GM10248 (cell line): ENCODE results near the gene CFAP69.
A peak's percentile ranks its signal among the peaks of the same experiment; 100 is the strongest.

ENCODE experiments used
- CTCF ChIA-PET: fragments of 300-600 bp; sonication (Branson Sonifier 250); formaldehyde crosslinking; extraction: SDS; loops from one replicate; lab custom pipeline; 2021; ENCODE audit warnings: antibody characterized with exemption; lab: Yijun Ruan, JAX
- POLR2A ChIA-PET: fragments of 350-650 bp; sonication (Branson Sonifier 250); formaldehyde crosslinking; extraction: SDS; loops from one replicate; lab custom pipeline; 2020; ENCODE audit warnings: antibody characterized with exemption; lab: Yijun Ruan, JAX
- DNase-seq: peaks from one replicate; pipeline ENCODE4 v3.0.0; 2012; ENCODE audit errors: extremely low spot score
- CTCF ChIP-seq: IDR thresholded peaks from 2 replicates; pipeline ENCODE4 v1.5.1; 2012; ENCODE audit warnings: mild to moderate bottlenecking, low read depth; ENCODE audit errors: extremely low read depth, missing control alignments, control extremely low read depth

CFAP69 gene

GRCh38 chr7:90238022-90238421 is 7.0 kb upstream of the CFAP69 start:
- ChIA-PET POLR2A (no interaction called here), CTCF (interaction anchor here (1.6 kb wide), 1 partner anchor 10 kb away, joined by 5 read pairs; no protein-coding TSS in a partner anchor)
- no peak for DNase-seq
- no peak for TF ChIP-seq CTCF

GRCh38 chr7:90238583-90238982 is 6.4 kb upstream of the CFAP69 start:
- no peak for TF ChIP-seq CTCF
- no peak for DNase-seq
- CTCF ChIA-PET = interaction anchor here (1.6 kb wide), 1 partner anchor 10 kb away, joined by 5 read pairs; no protein-coding TSS in a partner anchor
- POLR2A ChIA-PET = no interaction called here

GRCh38 chr7:90239050-90239449 is 5.9 kb upstream of the CFAP69 start:
- DNase-seq = no peak
- POLR2A ChIA-PET = no interaction called here
- CTCF ChIA-PET = no interaction called here
- no peak for TF ChIP-seq CTCF

GRCh38 chr7:90239625-90240228 is 5.2 kb upstream of the CFAP69 start:
- TF ChIP-seq CTCF = no peak
- POLR2A ChIA-PET = no interaction called here
- no peak for DNase-seq
- CTCF ChIA-PET = interaction anchor here (1.0 kb wide), 1 partner anchor 85 kb away, joined by 3 read pairs; the partner anchor contains the start of gene STEAP1

GRCh38 chr7:90242369-90243168 is 2.4 kb upstream of the CFAP69 start:
- POLR2A ChIA-PET = interaction anchor here (0.6 kb wide), 1 partner anchor 1879 kb away, joined by 3 read pairs; no protein-coding TSS in a partner anchor
- DNase-seq = peak; percentile 67
- no peak for TF ChIP-seq CTCF
- CTCF ChIA-PET = interaction anchor here (0.7 to 2.9 kb wide), 13 partner anchors 12 to 1999 kb away, joined by 3 to 10 read pairs (median 4); partner anchors contain the start of genes STEAP1 and STEAP2

GRCh38 chr7:90243556-90243955 is 1.4 kb upstream of the CFAP69 start:
- ChIA-PET CTCF (interaction anchor here (0.7 to 2.9 kb wide), 12 partner anchors 9 to 2000 kb away, joined by 3 to 10 read pairs (median 3); partner anchors contain the start of genes STEAP1 and STEAP2), POLR2A (interaction anchor here (0.6 kb wide), 1 partner anchor 1880 kb away, joined by 3 read pairs; no protein-coding TSS in a partner anchor)
- no peak for DNase-seq
- TF ChIP-seq CTCF = no peak
